HG02885 (cell line): Measurements from ENCODE around the gene TNIP1.

Source experiments
- ATAC-seq: cut with Tn5 transposase; IDR thresholded peaks from one replicate; pipeline ENCODE4 v1.9.1; 2021; ENCODE audit warnings: mild to moderate bottlenecking; ENCODE audit not compliant: unreplicated experiment, poor library complexity

TNIP1 gene

GRCh38 chr5:151067632-151068432, 13.0 kb downstream of the TNIP1 start:
- no peak for ATAC-seq

- no peak for ATAC-seq
Observed at GRCh38 chr5:151066920-151067319, 13.9 kb downstream of the TNIP1 start.

GRCh38 chr5:151065609-151066008, 15.2 kb downstream of the TNIP1 start:
- no peak for ATAC-seq

GRCh38 chr5:151064916-151065499, 15.8 kb downstream of the TNIP1 start:
- no peak for ATAC-seq

- ATAC-seq, result no peak
Observed at GRCh38 chr5:151063142-151063989, 17.5 kb downstream of the TNIP1 start.

- no peak for ATAC-seq
Observed at GRCh38 chr5:151062405-151063141, 18.3 kb downstream of the TNIP1 start.

- ATAC-seq, result no peak
Observed at GRCh38 chr5:151060742-151061141, 20.1 kb downstream of the TNIP1 start.

GRCh38 chr5:151058891-151059489, 21.8 kb downstream of the TNIP1 start:
- peak; percentile 34 for ATAC-seq

GRCh38 chr5:151058301-151058700, 22.5 kb downstream of the TNIP1 start:
- ATAC-seq, result no peak

GRCh38 chr5:151056379-151057325, 24.2 kb downstream of the TNIP1 start:
- no peak for ATAC-seq

- ATAC-seq, result no peak
Observed at GRCh38 chr5:151055336-151055735, 25.5 kb downstream of the TNIP1 start.

- no peak for ATAC-seq
Observed at GRCh38 chr5:151054709-151055108, 26.1 kb downstream of the TNIP1 start.

- no peak for ATAC-seq
Observed at GRCh38 chr5:151053796-151054462, 26.9 kb downstream of the TNIP1 start.

GRCh38 chr5:151052836-151053235, 28.0 kb downstream of the TNIP1 start:
- no peak for ATAC-seq

- no peak for ATAC-seq
Observed at GRCh38 chr5:151051931-151052608, 28.8 kb downstream of the TNIP1 start.

GRCh38 chr5:151051066-151051930, 29.5 kb downstream of the TNIP1 start:
- peak; percentile 82 for ATAC-seq

- ATAC-seq, result no peak
Observed at GRCh38 chr5:151048526-151048925, 32.3 kb downstream of the TNIP1 start.
